GM19324 (cell line): ENCODE measurements around the gene ALDH1B1.

ENCODE experiments used
- ATAC-seq: cut with Tn5 transposase; IDR thresholded peaks from one replicate; pipeline ENCODE4 v1.9.1; 2021; ENCODE audit warnings: mild to moderate bottlenecking, moderate library complexity; ENCODE audit not compliant: unreplicated experiment, low FRiP score

Gene ALDH1B1

DNA sequence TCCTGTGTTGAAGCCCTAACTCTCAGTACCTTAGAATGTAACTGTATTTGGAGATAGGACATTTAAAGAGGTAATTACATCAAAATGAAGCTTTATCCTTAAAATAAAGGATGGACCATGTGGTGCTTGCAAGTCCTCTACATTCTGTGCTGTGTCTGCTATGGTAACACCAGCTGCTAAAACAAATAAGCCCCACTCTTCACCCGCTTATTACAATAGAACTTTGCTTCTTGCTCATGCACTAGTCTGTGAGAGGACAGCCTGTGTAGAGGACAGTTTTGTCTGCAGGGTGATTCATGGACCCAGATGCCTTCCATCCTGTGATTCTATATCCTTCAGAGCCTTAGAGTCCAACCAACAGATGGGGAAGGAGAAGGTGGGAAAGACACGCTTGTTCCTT is 44.2 kb downstream of the ALDH1B1 start:
- no peak for ATAC-seq

- no peak for ATAC-seq
These were observed 44.8 kb downstream of the ALDH1B1 start for GRCh38 chr9:38437193-38437823.

GRCh38 chr9:38439291-38439915 is 46.9 kb downstream of the ALDH1B1 start:
- ATAC-seq = no peak

DNA sequence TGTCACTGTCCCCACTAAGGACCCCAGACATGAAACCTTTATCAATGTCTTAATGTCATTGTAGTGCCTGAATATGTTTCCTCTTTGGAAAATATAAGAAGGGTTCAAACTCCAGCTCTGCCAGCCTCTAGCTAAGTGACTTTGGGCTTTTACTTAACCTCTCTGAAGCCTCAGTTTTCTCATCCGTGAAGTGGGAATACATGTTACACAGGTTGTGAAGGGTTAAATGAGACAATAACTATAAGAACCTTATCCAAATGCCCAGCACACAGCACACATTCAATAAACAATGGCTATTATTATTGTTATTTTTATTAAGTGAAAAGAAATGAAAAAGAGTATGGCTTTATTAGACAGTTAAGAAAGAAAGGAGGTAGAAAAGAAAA is 47.4 kb downstream of the ALDH1B1 start:
- no peak for ATAC-seq

GRCh38 chr9:38440516-38440915 is 48.0 kb downstream of the ALDH1B1 start:
- no peak for ATAC-seq

GRCh38 chr9:38441347-38442085 is 49.0 kb downstream of the ALDH1B1 start:
- no peak for ATAC-seq

GRCh38 chr9:38442473-38443096 is 50.1 kb downstream of the ALDH1B1 start:
- ATAC-seq = no peak

- no peak for ATAC-seq
These were observed 50.7 kb downstream of the ALDH1B1 start for GRCh38 chr9:38443181-38443580.

DNA sequence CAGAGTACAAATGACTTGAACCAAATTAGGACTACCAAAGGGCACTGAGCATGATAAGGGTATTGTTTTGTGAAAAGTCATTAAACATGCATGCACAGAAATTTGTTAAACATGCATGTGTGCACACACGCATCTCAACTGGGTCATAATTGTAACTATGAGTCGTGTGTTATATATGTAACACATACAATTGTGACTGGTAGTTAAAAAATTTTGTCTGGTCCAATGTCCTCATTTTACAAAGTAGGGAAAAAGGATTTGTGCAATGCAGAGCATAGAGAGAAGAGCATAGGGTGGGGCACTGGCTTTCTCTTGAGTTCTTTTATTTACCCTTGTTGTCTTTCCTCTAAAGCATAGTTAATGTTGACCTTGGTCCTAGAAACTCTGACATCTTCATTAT is 51.1 kb downstream of the ALDH1B1 start:
- no peak for ATAC-seq

- ATAC-seq = peak; percentile 90
These were observed 52.9 kb downstream of the ALDH1B1 start for GRCh38 chr9:38445154-38446043.

GRCh38 chr9:38447703-38448102 is 55.2 kb downstream of the ALDH1B1 start:
- ATAC-seq = no peak
